Measurements from ENCODE around the gene NBEA.

The NBEA gene

GRCh38 chr13:35481777-35482176, 539.7 kb downstream of the NBEA start:
- H3K4me3 ChIP-seq (replicated peaks in 1 of 2; ENCODE audit: low read depth in 2 of 2, low read length in 2 of 2), result no peak overlapping the region
- no peak for DNase-seq (ENCODE audit: low read depth in 2 of 2)
- TF ChIP-seq, protein P1, sequence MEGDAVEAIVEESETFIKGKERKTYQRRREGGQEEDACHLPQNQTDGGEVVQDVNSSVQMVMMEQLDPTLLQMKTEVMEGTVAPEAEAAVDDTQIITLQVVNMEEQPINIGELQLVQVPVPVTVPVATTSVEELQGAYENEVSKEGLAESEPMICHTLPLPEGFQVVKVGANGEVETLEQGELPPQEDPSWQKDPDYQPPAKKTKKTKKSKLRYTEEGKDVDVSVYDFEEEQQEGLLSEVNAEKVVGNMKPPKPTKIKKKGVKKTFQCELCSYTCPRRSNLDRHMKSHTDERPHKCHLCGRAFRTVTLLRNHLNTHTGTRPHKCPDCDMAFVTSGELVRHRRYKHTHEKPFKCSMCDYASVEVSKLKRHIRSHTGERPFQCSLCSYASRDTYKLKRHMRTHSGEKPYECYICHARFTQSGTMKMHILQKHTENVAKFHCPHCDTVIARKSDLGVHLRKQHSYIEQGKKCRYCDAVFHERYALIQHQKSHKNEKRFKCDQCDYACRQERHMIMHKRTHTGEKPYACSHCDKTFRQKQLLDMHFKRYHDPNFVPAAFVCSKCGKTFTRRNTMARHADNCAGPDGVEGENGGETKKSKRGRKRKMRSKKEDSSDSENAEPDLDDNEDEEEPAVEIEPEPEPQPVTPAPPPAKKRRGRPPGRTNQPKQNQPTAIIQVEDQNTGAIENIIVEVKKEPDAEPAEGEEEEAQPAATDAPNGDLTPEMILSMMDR (IDR thresholded peaks at IDR 0.05; ENCODE audit: low read depth, low read length), result no peak

DNA sequence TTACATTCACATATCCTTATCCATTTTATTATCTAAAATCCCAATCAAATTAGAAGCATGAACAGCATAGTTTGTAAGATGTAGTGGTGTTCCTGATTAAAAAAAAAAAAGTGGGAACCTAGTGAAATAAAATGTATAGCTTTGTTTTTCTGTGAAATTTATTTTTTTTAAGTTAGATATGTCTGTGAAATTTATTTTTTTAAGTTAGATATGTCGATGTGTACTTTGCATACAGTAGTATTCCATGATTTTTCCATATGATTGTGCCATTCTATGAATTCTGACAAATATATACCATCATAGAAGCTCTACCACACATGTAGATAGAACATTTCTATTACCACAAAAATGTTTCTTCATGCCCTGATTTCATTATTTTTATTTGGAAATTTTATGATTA, 540.5 kb downstream of the NBEA start:
- TF ChIP-seq, protein P1 (IDR thresholded peaks at IDR 0.05; ENCODE audit: low read depth, low read length), result no peak
- no peak overlapping the region for H3K4me3 ChIP-seq (replicated peaks in 1 of 2; ENCODE audit: low read depth in 2 of 2, low read length in 2 of 2)
- DNase-seq (ENCODE audit: low read depth in 2 of 2), result no peak

DNA sequence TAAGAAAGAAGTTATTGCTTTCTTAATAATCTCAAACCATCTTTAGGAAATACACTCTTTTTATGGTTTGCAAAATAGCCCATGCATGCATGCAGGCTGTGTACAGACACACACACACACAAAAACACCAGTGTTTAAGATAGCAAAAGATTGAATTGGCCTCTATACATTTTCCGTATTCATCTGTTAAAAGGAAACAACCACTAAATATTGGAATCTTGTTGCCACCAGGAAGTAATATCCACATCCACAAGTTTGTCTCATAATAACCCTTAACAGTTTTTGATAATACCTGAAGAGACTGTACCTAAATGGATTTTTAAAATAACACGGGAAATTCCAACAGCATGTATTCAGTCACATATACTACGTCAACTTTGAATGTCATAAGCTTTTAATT, 541.7 kb downstream of the NBEA start:
- no peak overlapping the region for H3K4me3 ChIP-seq (replicated peaks in 1 of 2; ENCODE audit: low read depth in 2 of 2, low read length in 2 of 2)
- TF ChIP-seq, protein P1 (IDR thresholded peaks at IDR 0.05; ENCODE audit: low read depth, low read length), result no peak
- DNase-seq (ENCODE audit: low read depth in 2 of 2), result no peak

- TF ChIP-seq, protein P1 (IDR thresholded peaks at IDR 0.05; ENCODE audit: low read depth, low read length), result no peak
- DNase-seq (ENCODE audit: low read depth in 2 of 2), result no peak
- H3K4me3 ChIP-seq (replicated peaks in 1 of 2; ENCODE audit: low read depth in 2 of 2, low read length in 2 of 2), result no peak overlapping the region
These were observed 542.3 kb downstream of the NBEA start for GRCh38 chr13:35484384-35484783.

- DNase-seq (ENCODE audit: low read depth in 2 of 2), result no peak
- TF ChIP-seq, protein P1 (IDR thresholded peaks at IDR 0.05; ENCODE audit: low read depth, low read length), result no peak
- no peak overlapping the region for H3K4me3 ChIP-seq (replicated peaks in 1 of 2; ENCODE audit: low read depth in 2 of 2, low read length in 2 of 2)
These were observed 543.4 kb downstream of the NBEA start for GRCh38 chr13:35485424-35485823.

- no peak overlapping the region for H3K4me3 ChIP-seq (replicated peaks in 1 of 2; ENCODE audit: low read depth in 2 of 2, low read length in 2 of 2)
- no peak for DNase-seq (ENCODE audit: low read depth in 2 of 2)
- TF ChIP-seq, protein P1 (IDR thresholded peaks at IDR 0.05; ENCODE audit: low read depth, low read length), result no peak
These were observed 547.0 kb downstream of the NBEA start for GRCh38 chr13:35489050-35489449.

DNA sequence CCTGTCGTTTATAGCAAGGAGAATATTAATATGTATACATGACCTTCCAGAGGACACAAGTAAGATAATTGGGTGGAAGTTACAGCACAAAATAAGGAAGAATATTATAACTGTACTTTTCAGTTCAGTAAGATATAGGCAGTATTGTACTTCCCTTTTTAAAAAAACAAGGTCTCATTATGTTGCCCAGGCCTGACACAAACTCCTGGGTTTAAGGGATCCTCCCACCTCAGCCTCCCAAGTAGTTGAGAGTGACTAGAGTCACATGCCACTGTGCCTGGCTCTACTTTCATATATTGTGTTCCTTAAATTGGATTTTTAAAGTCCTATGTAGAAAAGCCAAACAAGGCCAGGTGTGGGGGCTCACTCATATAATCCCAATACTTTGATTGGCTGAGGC, 553.9 kb downstream of the NBEA start:
- H3K4me3 ChIP-seq (replicated peaks in 1 of 2; ENCODE audit: low read depth in 2 of 2, low read length in 2 of 2), result no peak overlapping the region
- TF ChIP-seq, protein P1 (IDR thresholded peaks at IDR 0.05; ENCODE audit: low read depth, low read length), result no peak
- no peak for DNase-seq (ENCODE audit: low read depth in 2 of 2)

All from cardiac fibroblast (primary cell).